HEK293T (cell line): ENCODE results near the gene PABPC3.

Experiments
- CTCF ChIA-PET: fragments of 350-600 bp; formaldehyde crosslinking; extraction: SDS; loops from one replicate; lab custom pipeline; 2021; ENCODE audit warnings: antibody characterized with exemption, inconsistent platforms; lab: Yijun Ruan, JAX
- POLR2A ChIA-PET: fragments of 350-600 bp; formaldehyde crosslinking; extraction: SDS; loops from one replicate; lab custom pipeline; 2020; ENCODE audit warnings: antibody characterized with exemption, inconsistent platforms; lab: Yijun Ruan, JAX
- DNase-seq: peaks from one replicate; pipeline ENCODE4 v3.0.0; 2012; ENCODE audit warnings: mixed read lengths; ENCODE audit errors: extremely low spot score
- ARNT ChIP-seq: fragments of 450-650 bp; IDR thresholded peaks from 2 replicates; pipeline ENCODE4 v1.6.1; 2017; ENCODE audit warnings: mild to moderate bottlenecking
- BHLHE40 ChIP-seq: fragments of 450-650 bp; IDR thresholded peaks from 2 replicates; pipeline ENCODE4 v1.6.1; 2016; ENCODE audit warnings: mild to moderate bottlenecking, moderate library complexity, borderline replicate concordance
- ELF4 ChIP-seq: fragments of 450-650 bp; IDR thresholded peaks from 2 replicates; pipeline ENCODE4 v1.6.1; 2017; ENCODE audit warnings: antibody characterized with exemption
- FOXA1 ChIP-seq: fragments of 450-650 bp; IDR thresholded peaks from 2 replicates; pipeline ENCODE4 v1.6.1; 2016; ENCODE audit warnings: mild to moderate bottlenecking
- FOXK2 ChIP-seq: fragments of 450-650 bp; IDR thresholded peaks from 2 replicates; pipeline ENCODE4 v1.6.1; 2016; ENCODE audit warnings: mild to moderate bottlenecking
- FOXM1 ChIP-seq: fragments of 450-650 bp; IDR thresholded peaks from 2 replicates; pipeline ENCODE4 v1.6.1; 2017; ENCODE audit warnings: mild to moderate bottlenecking, borderline replicate concordance
- HDGF ChIP-seq: fragments of 450-650 bp; IDR thresholded peaks from 2 replicates; pipeline ENCODE4 v1.6.1; 2017; ENCODE audit warnings: antibody characterized with exemption, borderline replicate concordance
- L3MBTL2 ChIP-seq: fragments of 450-650 bp; conservative IDR thresholded peaks from 2 replicates; pipeline ENCODE4 v1.6.1; 2016; ENCODE audit warnings: mild to moderate bottlenecking
- LEF1 ChIP-seq: fragments of 450-650 bp; IDR thresholded peaks from 2 replicates; pipeline ENCODE4 v1.6.1; 2017; ENCODE audit warnings: mild to moderate bottlenecking, borderline replicate concordance
- NFRKB ChIP-seq: fragments of 450-650 bp; IDR thresholded peaks from 2 replicates; pipeline ENCODE4 v1.6.1; 2016; ENCODE audit warnings: mild to moderate bottlenecking, moderate library complexity
- PKNOX1 ChIP-seq: fragments of 450-650 bp; IDR thresholded peaks from 2 replicates; pipeline ENCODE4 v1.6.1; 2016
- SP1 ChIP-seq: fragments of 450-650 bp; IDR thresholded peaks from 2 replicates; pipeline ENCODE4 v1.6.1; 2017
- SUZ12 ChIP-seq: fragments of 450-650 bp; IDR thresholded peaks from 2 replicates; pipeline ENCODE4 v1.6.1; 2016; ENCODE audit warnings: mild to moderate bottlenecking
- TARDBP ChIP-seq: fragments of 450-650 bp; IDR thresholded peaks from 2 replicates; pipeline ENCODE4 v1.6.1; 2016
- ZNF384 ChIP-seq: fragments of 450-650 bp; IDR thresholded peaks from 2 replicates; pipeline ENCODE4 v1.6.1; 2016

The PABPC3 gene

GRCh38 chr13:25062479-25062878, 33.5 kb upstream of the PABPC3 start:
- ChIA-PET POLR2A (no interaction called here), CTCF (no interaction called here)
- TF ChIP-seq LEF1 (no peak), FOXA1 (no peak), FOXK2 (no peak), SUZ12 (no peak)
- DNase-seq = no peak

GRCh38 chr13:25064396-25064795, 31.5 kb upstream of the PABPC3 start:
- ChIA-PET CTCF (no interaction called here), POLR2A (no interaction called here)
- no peak for DNase-seq
- TF ChIP-seq PKNOX1 (no peak), FOXM1 (no peak), HDGF (no peak)

- no peak for TF ChIP-seq FOXM1
- TF ChIP-seq HDGF = no peak
- no peak for TF ChIP-seq PKNOX1
- no peak for TF ChIP-seq ARNT
- no peak for TF ChIP-seq BHLHE40
- TF ChIP-seq L3MBTL2 = no peak
- TF ChIP-seq FOXK2 = no peak
- TF ChIP-seq SUZ12 = no peak
- TF ChIP-seq SP1 = no peak
- TF ChIP-seq LEF1 = no peak
- no peak for TF ChIP-seq FOXA1
- no peak for TF ChIP-seq ELF4
- no peak for TF ChIP-seq NFRKB
- TF ChIP-seq ZNF384 = no peak
- TF ChIP-seq TARDBP = no peak
- no peak for DNase-seq
- ChIA-PET CTCF (interaction anchor here (0.6 kb wide), 1 partner anchor 19 kb away, joined by 3 read pairs; no protein-coding TSS in a partner anchor), POLR2A (no interaction called here)
Measured at GRCh38 chr13:25065974-25066770, 29.8 kb upstream of the PABPC3 start.

- ChIA-PET CTCF (no interaction called here), POLR2A (no interaction called here)
- no peak for TF ChIP-seq PKNOX1
- DNase-seq = no peak
Measured at GRCh38 chr13:25067064-25067463, 28.9 kb upstream of the PABPC3 start.

GRCh38 chr13:25068810-25069209, 27.1 kb upstream of the PABPC3 start:
- DNase-seq = no peak
- no peak for TF ChIP-seq FOXM1
- no peak for TF ChIP-seq PKNOX1
- TF ChIP-seq HDGF = no peak
- TF ChIP-seq BHLHE40 = no peak
- no peak for TF ChIP-seq LEF1
- no peak for TF ChIP-seq ELF4
- POLR2A ChIA-PET = no interaction called here
- CTCF ChIA-PET = no interaction called here

- no peak for TF ChIP-seq L3MBTL2
- TF ChIP-seq FOXA1 = no peak
- no peak for TF ChIP-seq LEF1
- ChIA-PET POLR2A (no interaction called here), CTCF (no interaction called here)
- no peak for DNase-seq
Measured at GRCh38 chr13:25069236-25069635, 26.7 kb upstream of the PABPC3 start.

- CTCF ChIA-PET = interaction anchor here (0.6 kb wide), 2 partner anchors 111 to 210 kb away, joined by 5 to 6 read pairs; no protein-coding TSS in a partner anchor
- no peak for DNase-seq
- POLR2A ChIA-PET = no interaction called here
- TF ChIP-seq FOXK2 (no peak), L3MBTL2 (no peak), ELF4 (no peak), HDGF (no peak), PKNOX1 (no peak)
Measured at GRCh38 chr13:25069911-25070310, 26.0 kb upstream of the PABPC3 start.
